Glomerular visceral epithelial cell (primary cell): ENCODE results near the gene AK9.
"Not testable (repeated sequence)": the region's sequence is repeated elsewhere in the genome, so short reads cannot be mapped to it uniquely, and the experiment has no call there.

Experiments used
- DNase-seq: peaks from one replicate; pipeline ENCODE4 v3.0.0-alpha.2; 2016; ENCODE audit errors: extremely low spot score

Gene AK9

DNA sequence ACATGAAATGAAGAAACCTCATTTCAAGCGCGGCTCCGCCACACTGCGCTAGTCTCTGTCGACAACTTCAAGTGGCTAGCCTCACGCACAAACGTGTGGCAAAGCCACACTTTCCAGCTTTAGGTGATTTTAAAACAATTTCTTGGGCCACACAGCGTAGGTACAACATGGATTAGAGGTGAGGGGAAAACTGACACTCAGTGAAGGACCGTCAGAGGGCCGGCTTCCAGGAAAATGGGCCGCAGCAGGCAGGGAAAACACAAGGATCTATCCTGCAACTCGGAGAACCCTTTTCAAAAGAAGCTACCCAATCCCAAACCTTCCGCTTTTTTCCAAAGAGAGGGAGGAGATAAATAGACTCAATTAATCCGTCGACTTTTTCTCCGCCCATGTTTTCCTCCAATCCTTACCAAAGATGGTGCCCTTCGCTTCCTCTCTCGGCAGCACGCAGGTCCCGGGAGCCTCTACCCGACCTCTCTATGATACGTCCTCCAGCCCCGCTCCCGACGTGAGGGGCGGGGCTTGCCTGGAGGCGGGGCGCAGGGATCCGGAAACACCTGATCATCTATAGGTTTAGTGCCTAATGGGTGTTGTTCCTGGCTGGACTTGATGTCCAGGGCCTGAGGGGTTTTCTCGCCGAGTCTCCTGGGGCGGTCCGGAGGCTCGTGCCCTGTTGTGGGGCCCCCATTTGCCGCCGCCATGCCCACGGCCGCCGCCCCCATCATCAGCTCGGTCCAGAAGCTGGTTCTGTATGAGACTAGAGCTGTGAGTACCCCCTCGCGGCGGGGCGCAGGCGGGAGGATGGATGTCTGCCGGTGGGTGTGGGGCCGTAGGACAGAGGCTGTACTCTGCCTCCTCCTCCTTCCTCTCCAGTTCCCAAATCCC, at the start of gene AK9, which contains the start of gene FIG4:
TSS of gene AK9 (minus strand) at position 466 of the 885 bp plus-strand sequence. CDS start 15,457 bp downstream, outside the sequence.
TSS of gene FIG4 (plus strand) at position 560 of the 885 bp plus-strand sequence. CDS start at position 700, 140 bp downstream.
- peak; percentile 93 for DNase-seq

DNA sequence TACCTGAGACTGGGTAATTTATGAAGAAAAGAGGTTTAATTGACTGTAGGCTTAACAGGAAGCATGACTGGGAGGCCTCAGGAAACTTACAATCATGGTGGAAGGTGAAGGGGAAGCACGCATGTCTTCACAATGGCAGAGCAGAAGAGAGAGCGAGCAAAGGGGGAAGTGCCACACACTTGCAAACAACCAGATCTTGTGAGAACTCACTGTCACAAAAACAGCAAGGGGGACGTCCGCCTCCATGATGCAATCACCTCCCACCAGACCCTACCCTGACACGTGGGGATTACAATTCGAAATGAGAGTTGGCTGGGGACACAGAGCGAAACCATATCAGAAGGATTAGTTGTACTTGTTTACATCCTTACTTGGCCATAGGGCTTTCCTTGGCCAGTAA, 49.8 kb upstream of the AK9 start:
- no peak for DNase-seq

DNA sequence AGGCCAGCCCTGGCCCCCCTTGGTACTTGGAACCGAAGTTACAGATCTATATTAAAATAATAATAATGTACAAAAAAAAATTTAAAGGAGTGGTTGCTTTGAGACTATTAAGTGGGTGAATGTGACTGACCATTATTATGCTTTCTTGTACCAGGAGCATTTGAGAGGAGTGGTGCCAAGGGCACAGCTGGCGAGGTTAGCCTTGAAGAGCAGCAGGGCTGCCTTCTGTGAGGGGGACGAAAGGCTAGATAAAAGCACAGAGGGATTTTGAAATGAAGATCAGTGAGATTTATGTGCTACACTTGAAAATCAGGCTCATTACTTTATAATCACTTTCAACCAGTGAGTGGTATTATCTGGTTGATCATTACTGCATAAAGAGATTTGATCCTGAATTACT, 48.7 kb upstream of the AK9 start:
- DNase-seq, result no peak

DNA sequence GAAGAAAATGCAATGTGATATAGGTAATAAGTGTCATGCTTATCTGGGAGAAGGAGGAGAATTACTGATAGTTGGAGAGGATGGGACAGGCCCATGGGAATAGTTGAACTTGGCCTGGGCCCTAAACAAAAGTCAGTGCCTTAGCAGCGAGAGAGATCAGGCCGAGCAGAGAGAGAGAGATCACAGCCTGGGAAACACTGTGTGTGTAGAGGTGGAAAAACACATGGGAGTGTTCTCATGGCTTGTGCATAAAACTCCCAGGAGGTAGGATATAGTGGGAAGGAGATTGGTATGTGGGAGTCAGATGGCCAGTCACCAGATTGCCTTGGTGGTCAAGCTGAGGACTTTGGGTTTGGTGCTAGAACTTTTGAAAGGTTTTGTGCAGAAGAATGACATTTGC, 47.7 kb upstream of the AK9 start:
- no peak for DNase-seq

DNA sequence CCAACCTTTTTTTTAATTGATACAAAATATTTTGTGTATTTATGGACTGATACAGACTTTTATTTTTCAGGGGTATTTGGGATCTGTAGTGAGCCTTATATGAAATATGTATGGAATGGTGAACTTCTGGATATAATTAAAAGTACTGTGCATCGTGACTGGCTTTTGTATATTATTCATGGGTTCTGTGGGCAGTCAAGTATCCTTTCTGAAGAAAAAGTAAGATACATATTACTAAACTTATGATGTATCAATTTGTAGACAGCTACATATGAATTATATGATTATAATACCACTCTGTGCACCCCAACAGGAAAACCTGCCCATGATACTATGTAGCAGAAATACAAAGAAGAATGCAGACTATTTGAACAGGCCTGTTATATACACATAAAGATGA, 47.3 kb upstream of the AK9 start:
- DNase-seq, result no peak

DNA sequence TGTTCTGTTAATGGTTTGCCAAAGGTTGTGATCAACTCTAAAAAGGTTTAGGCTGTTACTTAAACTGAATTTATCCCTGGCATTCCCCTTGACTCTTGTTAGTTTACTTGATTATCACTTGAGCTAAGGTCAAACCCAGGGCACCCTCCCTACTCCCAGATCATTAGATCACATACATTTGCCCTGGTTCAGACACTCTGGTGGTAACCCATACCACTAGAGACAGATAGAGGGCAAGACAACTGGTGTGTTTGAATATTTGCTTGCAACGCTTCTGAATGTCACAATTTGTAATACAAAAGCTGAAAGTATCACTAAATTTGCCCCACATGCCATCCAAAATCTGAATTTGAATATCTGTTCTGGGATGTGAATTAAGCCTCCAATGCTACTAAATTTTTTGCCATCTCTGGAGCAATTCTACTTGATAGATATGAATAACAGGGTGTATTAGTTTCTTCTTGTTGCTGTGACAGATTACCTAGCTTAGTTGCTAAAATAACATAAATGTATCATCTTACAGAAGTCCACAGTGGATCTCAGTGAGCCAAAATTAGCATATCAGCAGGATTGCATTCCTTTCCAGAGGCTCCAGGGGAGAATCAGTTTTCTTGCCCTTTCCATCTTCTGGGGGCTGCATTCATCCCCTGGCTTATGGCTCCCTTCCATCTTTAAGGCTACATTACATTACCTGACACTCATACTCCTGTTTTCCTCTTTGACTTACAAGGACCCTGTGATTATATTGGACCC, 45.4 kb upstream of the AK9 start:
- no peak for DNase-seq

DNA sequence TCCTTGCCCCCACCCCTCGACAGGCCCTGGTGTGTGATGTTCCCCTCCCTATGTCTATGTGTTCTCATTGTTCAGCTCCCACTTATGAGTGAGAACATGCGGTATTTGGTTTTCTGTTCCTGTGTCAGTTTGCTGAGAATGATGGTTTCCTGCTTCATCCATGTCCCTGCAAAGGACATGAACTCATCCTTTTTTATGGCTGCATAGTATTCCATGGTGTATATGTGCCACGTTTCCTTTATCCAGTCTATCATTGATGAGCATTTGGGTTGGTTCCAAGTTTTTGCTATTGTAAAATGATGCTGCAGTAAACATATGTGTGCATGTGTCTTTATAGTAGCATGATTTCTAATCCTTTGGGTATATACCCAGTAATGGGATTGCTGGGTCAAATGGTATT, 34.2 kb upstream of the AK9 start:
- not testable (repeated sequence) for DNase-seq

DNA sequence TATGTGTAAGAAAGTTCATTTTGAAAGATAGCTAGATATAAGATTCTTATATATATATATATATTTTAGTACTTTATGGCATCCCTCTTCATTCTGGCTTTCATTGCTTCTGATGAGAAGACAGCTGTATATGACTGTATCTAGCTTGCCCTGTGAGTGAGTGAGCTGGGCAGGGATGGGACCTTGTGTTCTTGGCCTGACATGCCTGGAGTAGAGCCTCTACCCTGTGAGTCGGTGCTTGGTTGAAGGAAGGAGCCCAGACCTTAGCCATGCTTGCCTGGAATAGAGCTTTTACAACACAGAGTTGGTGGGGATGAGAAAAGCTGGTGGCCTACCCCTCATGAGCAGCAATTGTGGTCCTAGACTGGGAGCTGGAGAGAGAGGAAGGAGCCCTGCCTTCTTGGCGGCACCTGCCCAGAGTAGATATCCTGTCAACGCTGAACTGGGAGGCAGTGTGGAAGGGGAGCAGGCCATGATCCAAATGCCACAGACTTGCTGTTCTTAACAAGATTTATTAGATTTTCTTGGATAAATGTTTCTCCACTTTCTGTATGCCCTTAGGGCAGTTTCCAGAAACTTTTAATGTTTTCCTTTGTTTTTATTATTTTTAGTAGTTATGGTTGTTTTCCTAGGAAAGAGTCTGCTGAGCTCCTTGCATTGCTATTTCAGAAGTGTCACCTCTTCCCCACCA, 31.7 kb upstream of the AK9 start:
- DNase-seq, result no peak

DNA sequence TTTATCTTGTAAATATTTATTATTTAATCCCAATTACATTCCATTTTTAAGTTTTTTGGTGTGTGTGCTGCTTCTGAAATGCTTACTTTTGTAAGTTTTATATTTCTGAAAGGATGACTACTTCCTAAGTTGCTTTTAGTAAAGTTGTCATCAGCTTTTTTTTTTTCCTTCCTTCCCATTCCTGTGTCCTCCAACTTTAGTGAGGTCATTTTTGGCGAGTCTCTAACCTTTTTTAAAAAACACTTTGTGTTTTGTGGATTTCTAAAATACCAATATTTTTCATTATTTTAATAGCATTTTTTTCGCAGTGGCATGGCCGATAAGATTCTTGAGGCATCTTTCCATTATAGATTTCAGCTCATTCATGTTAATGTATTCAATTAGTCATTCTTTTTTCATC, 31.0 kb upstream of the AK9 start:
- DNase-seq, result no peak

DNA sequence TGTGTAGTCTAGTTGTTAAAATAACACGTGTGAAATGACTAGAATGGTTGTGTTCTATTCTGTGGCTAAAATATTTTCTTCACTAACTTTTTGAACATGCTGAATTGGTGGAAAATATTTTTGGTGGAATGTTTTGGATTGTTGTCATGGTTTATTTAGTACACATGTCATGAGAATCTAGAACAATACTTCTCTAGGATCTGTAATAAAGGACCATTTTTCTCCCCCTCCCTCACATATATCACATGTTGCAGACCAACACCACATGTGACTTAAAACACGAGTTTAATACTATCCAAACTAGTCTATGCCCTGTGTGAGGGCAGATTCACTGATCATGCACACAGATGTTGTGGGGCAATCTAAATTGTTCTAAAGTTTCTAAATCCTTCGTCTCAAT, 29.3 kb upstream of the AK9 start:
- no peak for DNase-seq

DNA sequence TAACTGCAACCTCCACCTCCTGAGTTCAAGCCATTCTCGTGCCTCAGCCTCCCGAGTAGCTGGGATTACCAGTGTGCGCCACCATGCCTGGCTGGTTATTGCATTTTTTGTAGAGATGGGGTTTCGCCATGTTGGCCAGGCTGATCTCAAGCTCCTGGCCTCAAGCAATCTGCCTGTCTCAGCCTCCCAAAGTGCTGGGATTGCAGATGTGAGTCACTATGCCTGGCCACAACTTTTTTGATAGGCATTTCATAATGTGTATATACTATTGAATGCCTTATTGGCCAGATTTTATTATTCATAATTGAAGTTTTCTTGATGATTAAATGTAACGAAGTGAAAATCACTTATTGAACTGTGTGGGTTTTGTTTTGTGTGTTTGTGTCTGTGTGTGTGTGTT, 28.0 kb upstream of the AK9 start:
- DNase-seq, result no peak

DNA sequence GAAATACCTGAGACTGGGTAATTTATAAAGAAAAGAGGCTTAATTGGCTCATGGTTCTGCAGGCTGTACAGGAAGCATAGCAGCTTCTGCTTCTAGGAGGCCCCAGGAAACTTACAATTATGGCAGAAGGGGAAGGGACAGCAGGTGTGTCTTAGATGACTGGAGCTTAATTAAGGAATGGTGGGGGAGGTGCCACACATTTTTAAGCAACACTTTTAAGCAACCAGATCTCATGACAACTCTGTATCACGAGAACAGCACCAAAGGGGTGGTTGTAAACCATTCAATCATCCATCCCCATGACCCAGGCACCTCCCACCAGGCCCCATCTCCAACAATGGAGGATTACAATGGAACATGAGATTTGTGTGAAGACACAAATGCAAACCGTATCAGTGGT, 27.0 kb upstream of the AK9 start:
- DNase-seq, result no peak

DNA sequence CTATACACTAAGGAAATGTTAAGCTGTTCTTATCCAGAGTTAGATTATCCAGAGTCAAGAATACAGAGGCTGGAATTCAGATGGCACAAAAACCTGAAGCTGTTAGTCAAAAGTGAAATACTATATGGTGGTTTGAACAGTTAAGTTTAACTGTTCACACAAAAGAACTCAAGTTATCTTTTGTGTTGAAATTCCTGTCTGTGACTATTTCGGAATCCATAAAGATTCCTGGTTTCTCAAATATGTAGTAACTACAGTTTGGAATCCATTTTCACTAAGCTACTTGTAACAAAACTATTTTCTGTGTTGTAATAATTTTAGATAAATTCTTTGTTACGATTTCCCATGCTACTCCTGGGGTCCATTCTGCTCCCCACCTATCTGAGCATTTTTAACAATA, 24.6 kb upstream of the AK9 start:
- no peak for DNase-seq

DNA sequence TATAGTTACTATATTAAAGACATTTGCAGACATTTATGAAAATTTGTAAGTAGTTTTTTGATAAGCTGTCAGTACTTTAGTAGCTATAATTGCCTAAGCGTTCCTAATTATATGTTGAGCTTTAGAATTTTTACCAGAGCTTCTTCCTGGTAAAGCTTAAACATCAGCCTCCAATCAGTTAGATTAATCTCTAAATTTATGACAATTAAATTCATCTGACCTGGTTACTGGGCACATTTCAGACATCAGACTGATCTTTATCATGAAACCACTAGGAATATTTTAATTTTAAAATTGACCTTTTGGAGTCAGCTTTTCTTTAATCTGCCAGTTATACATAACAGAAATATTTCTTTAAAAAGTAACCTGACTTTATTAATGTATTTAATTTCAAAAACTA, 23.6 kb upstream of the AK9 start:
- DNase-seq, result no peak

DNA sequence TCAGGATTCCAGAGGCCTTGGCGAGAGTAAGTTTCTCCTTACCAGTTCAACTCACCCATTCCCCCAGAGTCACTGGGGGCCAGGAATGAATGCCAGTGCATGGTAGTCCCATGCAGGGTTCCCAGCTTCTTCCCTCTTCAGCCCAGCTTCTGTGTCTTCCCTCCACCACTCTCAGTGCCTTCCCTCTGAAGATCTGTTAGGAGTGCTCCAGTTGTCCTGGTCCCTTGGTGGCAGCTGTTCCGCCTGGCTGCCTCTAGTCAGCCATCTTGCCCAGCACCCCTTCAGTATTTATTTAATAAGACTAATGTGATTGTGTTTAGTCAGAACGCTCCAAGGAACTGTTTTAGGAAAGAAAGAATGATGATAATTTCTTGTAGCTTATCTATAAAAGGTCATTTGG, 23.2 kb upstream of the AK9 start:
- DNase-seq, result no peak

DNA sequence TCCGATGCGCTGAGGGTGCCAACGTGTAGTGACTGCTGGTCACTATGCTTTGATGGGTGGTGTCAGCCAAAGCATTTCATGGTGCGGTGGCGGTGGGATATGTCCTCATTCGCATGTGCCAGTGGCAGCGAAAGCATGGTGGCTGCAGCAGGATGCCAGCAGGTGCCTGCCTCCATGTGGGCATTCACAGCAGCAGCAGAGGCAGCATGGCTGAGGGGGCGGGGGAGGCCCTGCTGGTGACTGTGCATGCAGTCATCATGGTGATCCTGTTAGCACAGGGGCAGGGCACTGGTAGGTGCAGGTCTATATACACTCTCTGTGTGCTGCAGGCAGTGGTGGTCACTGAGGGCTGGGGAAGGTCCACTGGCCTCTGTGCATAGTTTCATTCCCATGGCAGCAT, 22.1 kb upstream of the AK9 start:
- DNase-seq, result no peak

DNA sequence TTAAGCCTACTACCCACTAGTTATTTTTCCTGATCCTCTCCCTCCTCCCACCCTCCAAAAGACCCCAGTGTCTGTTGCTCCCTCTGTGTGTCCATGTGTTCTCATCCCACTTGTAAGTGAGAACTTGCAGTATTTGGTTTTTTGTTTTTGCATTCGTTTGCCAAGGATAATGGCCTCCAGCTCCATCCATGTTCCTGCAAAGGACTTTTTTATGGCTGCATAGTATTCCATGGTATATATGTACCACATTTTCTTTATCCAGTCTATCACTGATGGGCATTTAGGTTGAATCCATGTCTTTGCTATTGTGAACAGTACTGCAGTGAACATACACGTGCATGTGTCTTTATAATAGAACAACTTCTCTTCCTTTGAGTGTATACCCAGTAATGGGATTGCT, 17.1 kb upstream of the AK9 start:
- not testable (repeated sequence) for DNase-seq

DNA sequence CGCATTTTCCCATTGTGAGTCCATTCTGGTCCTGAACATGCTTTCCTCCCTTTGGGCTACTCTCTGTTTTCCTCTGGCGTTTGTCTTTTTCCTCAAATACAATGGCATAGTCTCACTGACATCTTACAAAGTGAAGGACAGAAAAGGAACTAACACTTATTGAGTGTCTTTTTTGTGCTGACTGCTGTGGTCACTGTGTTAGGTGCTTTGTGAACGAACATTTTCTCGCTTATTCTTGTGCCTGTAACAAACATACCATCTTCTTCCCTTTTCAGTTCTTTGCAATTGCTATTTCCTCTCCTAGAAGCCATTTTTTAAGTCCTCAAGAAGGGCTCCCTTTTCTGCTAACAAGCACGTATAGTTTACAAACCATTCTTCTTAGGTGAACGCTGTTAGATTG, 15.5 kb upstream of the AK9 start:
- DNase-seq, result no peak

DNA sequence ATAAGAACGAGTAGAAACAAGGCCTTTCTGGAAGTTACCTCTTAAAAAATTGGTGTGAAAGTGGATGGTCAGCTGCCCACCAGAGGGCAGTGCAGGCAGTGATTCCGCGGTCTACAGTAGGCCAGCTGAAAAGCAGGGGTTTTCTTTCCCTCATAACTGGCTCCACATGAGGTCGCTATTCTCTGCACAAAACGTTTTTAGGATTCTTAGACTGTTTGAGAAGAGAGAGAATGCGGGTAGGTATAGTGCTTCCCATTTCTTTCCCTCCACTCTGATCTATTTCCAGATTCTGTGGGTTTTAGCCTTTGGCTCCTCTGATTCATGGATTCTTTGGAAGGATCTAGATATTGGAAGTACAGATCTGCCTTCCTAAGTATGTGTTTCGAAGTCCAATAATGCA, 14.3 kb upstream of the AK9 start:
- peak; percentile 86 for DNase-seq

DNA sequence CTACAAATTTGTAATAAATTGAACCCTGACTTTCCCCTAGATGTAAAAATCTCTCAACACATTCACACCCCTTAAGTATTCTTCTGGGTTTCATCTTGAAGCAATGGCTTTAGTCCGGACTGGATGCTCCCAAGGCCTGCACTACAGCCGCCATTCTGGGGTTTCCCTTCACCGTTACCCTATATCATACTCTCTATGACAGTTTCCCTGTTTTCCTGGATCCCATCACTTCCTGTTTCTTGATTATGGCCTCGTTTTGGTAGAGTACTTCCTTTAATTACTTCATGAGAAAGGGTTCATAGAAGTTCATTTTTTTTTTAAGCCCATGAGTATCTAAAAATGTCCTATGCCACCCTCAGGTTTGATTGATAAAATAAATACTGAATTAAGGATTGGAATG, 11.8 kb upstream of the AK9 start:
- DNase-seq, result no peak

DNA sequence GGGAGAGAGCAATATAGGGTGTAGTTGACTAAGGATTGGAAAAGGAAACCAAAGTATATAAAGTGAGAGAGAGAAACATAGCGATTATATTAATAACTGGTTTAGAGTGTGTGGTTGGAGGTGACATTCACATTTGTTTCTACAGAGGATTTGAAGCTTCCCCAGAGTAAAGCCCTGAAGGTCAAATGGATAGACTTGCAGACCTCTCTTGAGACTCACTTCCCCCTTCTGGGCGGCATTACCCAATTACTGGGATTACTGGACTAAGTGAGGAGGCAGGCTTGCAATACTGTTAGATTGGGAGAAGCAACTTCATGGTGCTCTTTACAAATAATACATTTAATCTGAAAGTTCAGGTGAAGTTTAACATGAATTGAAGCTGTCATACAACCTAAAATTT, 10.8 kb upstream of the AK9 start:
- DNase-seq, result no peak

DNA sequence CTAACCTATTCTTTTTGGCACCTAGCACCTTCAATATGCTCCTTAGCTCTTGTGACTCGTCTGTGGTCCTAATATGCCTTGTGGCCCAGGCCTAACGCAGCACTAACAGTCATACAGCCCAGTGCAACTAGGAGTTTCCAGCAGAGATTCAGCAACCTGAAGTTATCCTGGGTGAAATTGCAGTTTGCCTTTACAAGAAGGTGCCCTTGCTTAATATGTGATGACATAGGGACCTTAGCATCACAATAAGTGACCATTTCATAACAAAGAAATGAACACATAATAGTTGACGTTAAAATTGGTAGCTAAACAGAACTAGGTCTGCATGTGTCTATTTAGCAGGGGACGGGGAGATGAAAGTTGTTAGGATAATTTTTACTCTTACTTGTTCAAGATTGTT, 10.2 kb upstream of the AK9 start:
- no peak for DNase-seq

DNA sequence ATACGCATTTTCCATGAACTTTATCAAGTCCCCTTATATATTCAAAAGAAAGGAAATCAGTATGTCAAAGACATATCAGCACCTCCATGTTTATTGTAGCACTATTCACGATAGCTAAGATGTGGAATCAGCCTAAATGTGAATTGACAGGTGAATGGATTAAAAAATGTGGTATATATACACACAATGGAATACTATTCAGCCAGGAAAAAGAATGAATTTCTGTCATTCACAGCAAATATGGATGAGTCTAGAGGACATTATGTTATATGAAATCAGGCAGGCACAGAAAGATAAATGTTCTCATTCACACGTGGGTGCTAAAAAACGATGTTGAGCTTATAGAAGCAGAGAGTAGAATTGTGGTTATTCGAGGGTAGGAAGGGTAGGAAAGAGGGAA, 5.4 kb upstream of the AK9 start:
- no peak for DNase-seq
